HepG2 (cell line): ENCODE data around the gene SMIM10L2A.

Experiments
- CCDC6 ChIP-seq: sonication (generic); formaldehyde crosslinking; IDR thresholded peaks from 2 replicates; pipeline ENCODE4 v1.8.1; 2022; ENCODE audit warnings: mild to moderate bottlenecking, missing genetic modification reagents, moderate library complexity
- CEBPB ChIP-seq: IDR thresholded peaks from 2 replicates; pipeline ENCODE4 v1.6.1; 2011; ENCODE audit warnings: low read depth, low read length, improper control_type of control experiment, borderline replicate concordance
- EZH2 ChIP-seq: conservative IDR thresholded peaks from 2 replicates; pipeline ENCODE4 v1.6.1; 2012; ENCODE audit warnings: mild to moderate bottlenecking, low read depth, low read length, moderate library complexity
- TF ChIP-seq, protein P1 (sequence below): sonication (generic); formaldehyde crosslinking; IDR thresholded peaks from 2 replicates; pipeline ENCODE4 v1.5.1; 2020; ENCODE audit warnings: missing genetic modification reagents, mild to moderate bottlenecking, borderline replicate concordance

DNA sequence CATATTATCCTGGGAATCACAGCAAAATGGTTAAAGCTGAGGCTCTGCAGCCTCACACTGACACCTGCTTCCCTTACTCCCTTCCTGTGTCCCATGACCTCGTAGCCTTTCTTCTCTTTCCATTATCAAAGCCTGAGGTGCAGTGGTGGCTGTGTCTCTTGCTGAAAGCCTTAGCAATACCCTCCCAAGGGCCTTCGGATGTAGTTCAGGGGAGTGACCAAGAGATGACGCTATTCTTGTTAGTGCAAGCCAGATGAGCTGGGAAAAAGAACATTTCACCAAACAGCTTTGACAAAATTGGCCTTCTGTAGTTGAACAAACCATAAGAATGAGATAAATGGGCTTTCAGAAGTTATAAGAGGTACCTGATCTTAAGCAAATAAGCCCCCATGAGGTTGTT is 31.6 kb downstream of the SMIM10L2A start:
- TF ChIP-seq CEBPB (no peak), CCDC6 (CRISPR knock-in tag) (no peak), EZH2 (no peak)
- TF ChIP-seq, protein P1, sequence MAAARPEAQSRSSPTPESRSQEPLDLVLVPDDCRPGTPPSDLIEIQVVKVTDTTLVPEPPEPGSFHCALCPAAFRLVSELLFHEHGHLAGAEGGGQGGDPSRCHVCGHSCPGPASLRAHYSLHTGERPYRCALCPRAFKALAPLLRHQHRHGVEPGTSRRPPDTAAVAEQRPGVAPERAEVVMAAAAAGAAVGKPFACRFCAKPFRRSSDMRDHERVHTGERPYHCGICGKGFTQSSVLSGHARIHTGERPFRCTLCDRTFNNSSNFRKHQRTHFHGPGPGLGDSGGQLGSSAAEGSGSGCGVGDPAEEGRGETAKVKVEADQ (CRISPR knock-in tag): no peak
